ENCODE measurements around the gene TLK2.
A peak's percentile ranks its signal among the peaks of the same experiment; 100 is the strongest.

The TLK2 gene

GRCh38 chr17:62627904-62628633, 149.4 kb downstream of the TLK2 start:
- Mint-ChIP-seq H3K9me3 (no peaks in the 10 kb centered on the region), H3K27ac (peak overlapping the region; percentile 74), H3K4me1 (peaks cover 19 to 38% of the 10 kb centered on the region in 2 donors), H3K4me3 (peak overlapping the region; percentile 89 to 99), H3K36me3 (peaks cover 15 to 20% of the 10 kb centered on the region in 2 donors), H3K27me3 (peaks cover 41 to 53% of the 10 kb centered on the region in 2 donors)
- DNase-seq (peak; percentile 24), ATAC-seq (replicated peaks) (peak; percentile 66 to 73)

GRCh38 chr17:62628831-62629555, 150.4 kb downstream of the TLK2 start:
- Mint-ChIP-seq H3K27me3 (peaks cover 41 to 53% of the 10 kb centered on the region in 2 donors), H3K9me3 (no peaks in the 10 kb centered on the region), H3K4me1 (peaks cover 19 to 38% of the 10 kb centered on the region in 2 donors), H3K4me3 (peak overlapping the region; percentile 89 to 99), H3K36me3 (peaks cover 13 to 16% of the 10 kb centered on the region in 2 donors), H3K27ac (peak overlapping the region; percentile 77)
- ATAC-seq (replicated peaks) (no peak), DNase-seq (no peak)

- Mint-ChIP-seq H3K4me1 (peaks cover 19 to 38% of the 10 kb centered on the region in 2 donors), H3K9me3 (no peaks in the 10 kb centered on the region), H3K27ac (peak overlapping the region; percentile 77), H3K4me3 (no peak overlapping the region), H3K36me3 (peaks cover 10 to 12% of the 10 kb centered on the region in 2 donors), H3K27me3 (peaks cover 41 to 53% of the 10 kb centered on the region in 2 donors)
- no peak for DNase-seq
- no peak for ATAC-seq (replicated peaks)
Measured at GRCh38 chr17:62629556-62630364, 151.1 kb downstream of the TLK2 start.

GRCh38 chr17:62630365-62631085, 151.9 kb downstream of the TLK2 start:
- Mint-ChIP-seq H3K36me3 (peaks cover 8 to 13% of the 10 kb centered on the region in 2 donors), H3K4me3 (no peak overlapping the region), H3K4me1 (peaks cover 19 to 31% of the 10 kb centered on the region in 2 donors), H3K27ac (peak overlapping the region; percentile 37), H3K9me3 (no peaks in the 10 kb centered on the region), H3K27me3 (peaks cover 41 to 53% of the 10 kb centered on the region in 2 donors)
- ATAC-seq (replicated peaks): no peak
- DNase-seq: no peak

- ATAC-seq (replicated peaks) (no peak), DNase-seq (no peak)
- H3K36me3 Mint-ChIP-seq: peaks cover 3 to 11% of the 10 kb centered on the region in 2 donors
- no peak overlapping the region for H3K4me3 Mint-ChIP-seq
- H3K4me1 Mint-ChIP-seq: peaks cover 16 to 24% of the 10 kb centered on the region in 2 donors
- H3K9me3 Mint-ChIP-seq: no peaks in the 10 kb centered on the region
- peak overlapping the region; percentile 37 for H3K27ac Mint-ChIP-seq
- peaks cover 37 to 46% of the 10 kb centered on the region in 2 donors for H3K27me3 Mint-ChIP-seq
Measured at GRCh38 chr17:62631086-62631935, 152.7 kb downstream of the TLK2 start.

GRCh38 chr17:62631936-62632924, 153.6 kb downstream of the TLK2 start:
- H3K9me3 Mint-ChIP-seq: no peaks in the 10 kb centered on the region
- peaks cover 12 to 14% of the 10 kb centered on the region in 2 donors for H3K4me1 Mint-ChIP-seq
- no peak overlapping the region for H3K27ac Mint-ChIP-seq
- no peak for DNase-seq
- peaks cover 5 to 11% of the 10 kb centered on the region in 2 donors for H3K36me3 Mint-ChIP-seq
- ATAC-seq (replicated peaks): no peak
- H3K27me3 Mint-ChIP-seq: peaks cover 32 to 38% of the 10 kb centered on the region in 2 donors
- no peak overlapping the region for H3K4me3 Mint-ChIP-seq

GRCh38 chr17:62637809-62638208, 159.2 kb downstream of the TLK2 start:
- Mint-ChIP-seq H3K36me3 (peaks cover 2 to 3% of the 10 kb centered on the region in 2 donors), H3K4me1 (peaks cover 0 to 2% of the 10 kb centered on the region in 2 donors)
- DNase-seq: no peak

GRCh38 chr17:62641153-62641552, 162.5 kb downstream of the TLK2 start:
- Mint-ChIP-seq H3K9me3 (no peaks in the 10 kb centered on the region), H3K27me3 (no peaks in the 10 kb centered on the region), H3K4me3 (no peak overlapping the region), H3K4me1 (no peaks in the 10 kb centered on the region), H3K27ac (no peak overlapping the region), H3K36me3 (peaks cover 0 to 2% of the 10 kb centered on the region in 2 donors)
- ATAC-seq (replicated peaks) (no peak), DNase-seq (no peak)

More at GRCh38 chr17:62637809-62638208, 159.2 kb downstream of the TLK2 start:
- no peak overlapping the region for H3K27ac Mint-ChIP-seq
- peaks cover 0 to under 1% of the 10 kb centered on the region in 2 donors for H3K27me3 Mint-ChIP-seq
- no peak overlapping the region for H3K4me3 Mint-ChIP-seq
- no peaks in the 10 kb centered on the region for H3K9me3 Mint-ChIP-seq
- ATAC-seq (replicated peaks): no peak

- H3K4me1 Mint-ChIP-seq: no peaks in the 10 kb centered on the region
- DNase-seq: no peak
Measured at GRCh38 chr17:62641951-62642350, 163.3 kb downstream of the TLK2 start.

GRCh38 chr17:62643496-62643895, 164.9 kb downstream of the TLK2 start:
- Mint-ChIP-seq H3K9me3 (no peaks in the 10 kb centered on the region), H3K27me3 (no peaks in the 10 kb centered on the region), H3K36me3 (no peaks in the 10 kb centered on the region), H3K4me3 (no peak overlapping the region), H3K27ac (no peak overlapping the region), H3K4me1 (no peaks in the 10 kb centered on the region)
- no peak for ATAC-seq (replicated peaks)
- DNase-seq: no peak

More at GRCh38 chr17:62641951-62642350, 163.3 kb downstream of the TLK2 start:
- no peak overlapping the region for H3K27ac Mint-ChIP-seq
- ATAC-seq (replicated peaks): no peak
- H3K27me3 Mint-ChIP-seq: no peaks in the 10 kb centered on the region
- no peaks in the 10 kb centered on the region for H3K36me3 Mint-ChIP-seq
- H3K4me3 Mint-ChIP-seq: no peak overlapping the region
- no peaks in the 10 kb centered on the region for H3K9me3 Mint-ChIP-seq

GRCh38 chr17:62644487-62645173, 166.0 kb downstream of the TLK2 start:
- no peak overlapping the region for H3K27ac Mint-ChIP-seq
- H3K4me1 Mint-ChIP-seq: no peaks in the 10 kb centered on the region
- no peaks in the 10 kb centered on the region for H3K27me3 Mint-ChIP-seq
- ATAC-seq (replicated peaks): no peak
- no peak for DNase-seq
- H3K4me3 Mint-ChIP-seq: no peak overlapping the region
- H3K9me3 Mint-ChIP-seq: no peaks in the 10 kb centered on the region
- H3K36me3 Mint-ChIP-seq: no peaks in the 10 kb centered on the region
